Activated gamma-delta T cell treated with Interleukin-2 at 50 U/mL for 16 hours (primary cell): ENCODE data around the gene RPL27A.

ENCODE experiments used
- DNase-seq: peaks from one replicate; pipeline ENCODE4 v3.0.0-alpha.2; 2020

The RPL27A gene

GRCh38 chr11:8701891-8702597, 19.5 kb downstream of the RPL27A start:
- DNase-seq = no peak

DNA sequence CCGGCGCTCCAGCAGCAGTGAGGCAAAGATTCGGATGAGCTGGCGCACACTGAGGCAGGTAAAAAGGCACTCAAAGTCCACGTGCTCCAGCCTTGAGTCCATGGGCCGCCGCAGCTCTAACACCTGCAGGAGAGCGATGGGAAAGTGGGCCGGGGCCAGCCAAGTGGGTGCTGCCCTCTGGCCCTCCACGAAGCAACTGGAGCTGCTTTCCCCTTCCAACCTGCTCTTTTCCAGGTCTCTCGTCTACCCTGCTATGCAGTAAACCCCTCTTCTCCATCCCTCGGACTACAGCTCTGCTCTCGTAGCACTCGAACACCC, 20.0 kb downstream of the RPL27A start:
- DNase-seq = no peak

DNA sequence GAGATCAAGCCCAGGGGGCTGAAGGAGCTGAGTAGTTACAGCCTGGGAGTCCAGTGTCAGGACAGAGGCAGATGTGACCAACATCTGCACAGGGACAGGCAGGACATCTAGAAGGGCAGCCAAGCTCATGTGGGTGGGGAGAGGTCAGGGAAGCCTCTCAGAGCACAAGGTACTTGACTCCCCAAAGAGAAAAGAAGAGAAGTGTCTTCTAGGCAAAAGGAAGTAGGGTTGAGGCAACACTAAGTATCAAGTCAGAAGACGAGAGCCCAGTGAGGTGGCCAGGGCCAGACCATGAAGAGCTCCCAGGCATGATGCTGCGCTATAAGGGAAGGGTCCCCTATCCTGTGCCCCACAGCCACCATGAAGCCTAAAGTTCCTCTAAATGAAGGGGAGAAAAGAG, 21.5 kb downstream of the RPL27A start:
- DNase-seq = no peak

GRCh38 chr11:8705146-8705545, 22.6 kb downstream of the RPL27A start:
- no peak for DNase-seq

DNA sequence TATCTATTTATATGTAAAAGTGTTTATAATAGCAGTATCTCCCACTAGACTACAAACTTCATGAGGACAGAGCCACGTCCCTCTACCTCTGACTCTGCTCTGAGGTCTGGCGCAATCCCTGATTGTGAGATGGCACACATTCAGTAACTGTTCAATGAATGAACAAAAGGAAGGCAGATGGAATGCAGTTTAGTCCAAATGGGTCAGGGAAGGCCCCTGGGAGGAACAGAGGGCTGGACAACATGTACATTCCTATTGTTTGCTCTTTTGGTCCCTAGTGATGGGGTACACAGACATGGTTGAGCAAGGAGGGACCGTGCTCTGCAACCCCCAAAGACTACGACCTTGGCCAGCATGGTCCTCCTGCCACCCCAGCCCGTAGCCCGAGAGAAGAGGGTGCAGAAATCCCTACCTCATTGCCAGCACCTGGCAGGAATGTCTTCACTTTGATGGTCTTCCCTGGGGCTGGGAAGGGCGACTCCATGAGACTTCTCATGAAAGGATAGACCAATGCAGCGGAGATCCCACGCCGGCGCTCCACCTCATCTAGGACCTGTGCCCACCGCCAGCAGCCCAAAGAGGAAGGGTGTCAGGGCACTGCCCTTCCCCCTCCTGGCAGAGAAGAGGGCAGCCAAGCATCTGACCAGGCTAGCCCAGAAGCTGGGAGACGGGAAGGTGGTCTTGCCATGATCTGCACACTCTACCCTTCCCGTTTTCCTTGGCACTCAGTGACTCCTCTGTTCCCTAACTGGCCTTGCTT, 24.3 kb downstream of the RPL27A start:
- no peak for DNase-seq

DNA sequence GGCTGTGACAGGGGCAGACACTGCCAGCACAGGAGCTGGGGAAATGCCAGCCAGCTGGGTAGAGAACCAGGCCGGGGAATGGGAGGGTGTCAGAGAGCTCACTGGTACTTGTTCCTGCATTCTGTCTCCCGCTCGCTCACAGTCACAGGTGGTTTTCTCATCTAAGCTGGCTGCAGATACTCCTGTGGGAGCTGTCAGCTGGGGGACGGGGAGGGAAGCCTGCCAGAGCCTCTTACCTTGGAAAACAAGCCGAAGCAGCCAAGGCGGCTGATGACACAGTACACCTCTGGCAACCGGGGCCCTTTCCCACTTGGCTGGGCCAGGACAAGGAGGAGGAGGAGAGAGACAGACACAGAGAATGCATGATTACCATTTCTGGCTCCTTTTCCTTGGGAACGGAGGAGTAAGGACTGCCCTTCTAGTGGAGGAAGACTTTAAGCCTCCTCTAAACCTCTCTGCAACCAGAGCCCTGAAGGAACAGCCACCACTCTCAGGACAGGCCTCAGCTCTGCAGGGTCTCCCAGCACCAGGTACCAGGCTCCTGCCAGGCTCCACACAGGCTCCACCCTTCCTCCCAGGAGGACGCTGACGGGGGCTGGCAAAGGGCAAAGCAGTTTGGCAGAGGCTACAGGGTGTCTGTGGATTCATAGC, 25.1 kb downstream of the RPL27A start:
- DNase-seq = no peak

- DNase-seq = no peak
Measured at GRCh38 chr11:8709002-8709672, 26.5 kb downstream of the RPL27A start.

DNA sequence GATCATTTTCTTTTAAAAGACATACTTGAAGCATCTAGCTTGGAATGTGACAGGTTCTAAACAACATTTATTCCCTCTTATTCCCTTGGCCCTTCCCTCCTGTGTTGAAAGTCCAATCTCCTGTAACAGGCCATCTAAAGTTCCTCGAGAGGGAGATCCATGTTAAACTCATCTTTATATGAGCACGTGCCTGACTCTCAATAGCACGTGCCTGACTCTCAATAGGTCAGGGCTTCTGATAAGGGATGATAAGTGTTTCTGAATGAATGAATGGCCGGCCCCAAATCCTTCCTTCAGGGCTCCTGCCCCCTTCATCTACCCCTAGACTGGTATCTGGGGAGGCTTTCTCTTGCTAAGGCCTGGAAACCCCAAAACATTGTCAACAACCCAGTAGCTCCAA, 27.2 kb downstream of the RPL27A start:
- no peak for DNase-seq

- no peak for DNase-seq
Measured at GRCh38 chr11:8711895-8712442, 29.4 kb downstream of the RPL27A start.

DNA sequence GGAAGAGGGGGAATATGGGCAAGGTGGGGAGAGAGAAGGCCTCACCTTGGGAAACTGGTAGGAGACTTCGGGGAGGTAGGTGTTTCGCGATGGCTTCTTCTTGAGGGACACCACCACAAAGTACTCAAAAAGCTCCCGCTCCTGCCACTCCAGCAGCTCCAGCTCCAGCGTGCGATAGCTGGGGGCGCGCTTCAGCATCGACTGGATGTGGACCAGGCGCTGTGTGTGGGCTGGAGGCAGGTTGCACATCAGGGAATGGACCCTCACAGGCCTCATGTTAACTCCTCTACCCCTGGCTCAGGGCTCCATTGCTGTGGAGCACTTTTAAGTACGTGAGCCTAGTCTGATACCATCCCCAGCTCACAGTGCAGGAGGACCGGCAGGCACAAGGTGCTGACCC, 29.9 kb downstream of the RPL27A start:
- no peak for DNase-seq

DNA sequence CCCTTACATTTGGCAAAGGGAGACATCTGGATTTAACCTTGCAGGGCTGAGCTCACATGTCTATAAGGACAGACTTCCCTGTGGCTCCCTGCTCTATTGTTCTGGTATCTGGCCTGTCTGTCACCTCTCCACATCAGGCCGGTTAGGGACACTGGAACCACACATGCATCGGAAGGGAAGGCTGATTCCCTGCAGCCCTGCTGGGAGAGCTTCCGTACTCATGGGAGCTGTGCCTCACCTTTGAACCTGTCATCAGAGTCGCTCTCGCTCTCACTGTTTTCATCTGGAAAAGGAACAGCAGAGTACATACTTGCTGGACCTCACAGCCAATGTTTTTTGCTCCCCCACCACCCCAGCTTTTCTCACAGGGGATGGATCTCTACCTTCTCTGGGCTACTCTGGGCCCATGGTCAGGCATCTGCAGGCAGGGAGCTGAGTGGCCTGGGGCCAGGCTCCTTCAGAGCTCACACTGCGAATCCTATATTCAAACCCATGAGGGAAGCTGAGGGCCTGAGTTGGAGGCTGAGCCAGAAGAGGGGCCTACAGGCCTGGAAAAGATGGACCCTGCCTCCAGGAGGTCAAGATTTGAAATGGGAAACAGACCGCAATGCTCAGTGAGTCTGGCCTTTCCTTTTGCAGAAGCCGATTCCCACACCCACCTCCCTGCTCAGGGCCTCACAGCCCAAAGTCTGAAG, 31.3 kb downstream of the RPL27A start:
- DNase-seq = no peak

DNA sequence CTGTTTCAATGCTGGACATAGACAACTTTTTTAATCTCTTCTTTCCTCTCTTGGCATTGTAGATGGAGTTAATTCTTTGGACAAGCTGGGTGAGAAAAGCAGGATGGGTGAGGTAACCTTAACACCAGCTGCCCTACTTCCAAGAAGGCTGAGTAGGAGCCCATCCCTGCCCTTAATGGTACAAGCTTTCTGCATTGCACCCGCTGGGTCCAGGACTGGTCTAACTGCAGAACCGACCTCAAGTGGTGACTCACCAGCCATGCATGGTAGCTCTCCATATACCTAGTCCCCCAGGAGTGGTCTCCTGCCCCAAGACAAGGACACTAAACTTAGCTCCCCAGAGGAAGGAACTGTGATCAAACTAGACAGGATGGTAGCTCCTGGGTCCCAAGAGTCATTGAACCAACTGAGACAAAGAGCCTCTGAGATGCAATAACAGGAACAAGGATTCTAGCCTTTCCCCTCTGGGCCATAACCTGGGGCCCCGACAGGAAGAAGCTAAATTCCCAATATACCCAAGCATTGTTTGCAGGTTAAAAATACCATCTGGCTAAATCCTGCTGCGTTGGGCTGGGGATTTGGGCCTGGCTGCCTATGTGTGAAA, 32.1 kb downstream of the RPL27A start:
- no peak for DNase-seq

GRCh38 chr11:8715501-8715900, 32.9 kb downstream of the RPL27A start:
- no peak for DNase-seq

DNA sequence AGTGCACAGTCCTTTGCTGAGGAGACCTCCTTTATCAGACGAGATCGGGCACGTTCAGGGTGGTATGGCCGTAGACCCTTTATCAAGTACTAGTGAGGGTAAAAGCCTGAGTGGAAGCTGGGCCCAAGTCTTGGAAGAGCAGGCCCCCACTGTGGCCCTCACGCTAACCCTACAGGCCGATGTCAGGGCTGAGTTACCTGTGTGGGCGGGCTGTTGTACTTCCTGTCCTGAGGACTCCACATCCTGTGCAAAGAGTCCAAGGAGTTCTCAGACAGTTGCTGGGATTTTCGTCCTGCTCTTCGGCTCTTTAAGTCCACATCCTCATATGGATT, 34.9 kb downstream of the RPL27A start:
- no peak for DNase-seq

- no peak for DNase-seq
Measured at GRCh38 chr11:8717876-8718753, 35.5 kb downstream of the RPL27A start.

DNA sequence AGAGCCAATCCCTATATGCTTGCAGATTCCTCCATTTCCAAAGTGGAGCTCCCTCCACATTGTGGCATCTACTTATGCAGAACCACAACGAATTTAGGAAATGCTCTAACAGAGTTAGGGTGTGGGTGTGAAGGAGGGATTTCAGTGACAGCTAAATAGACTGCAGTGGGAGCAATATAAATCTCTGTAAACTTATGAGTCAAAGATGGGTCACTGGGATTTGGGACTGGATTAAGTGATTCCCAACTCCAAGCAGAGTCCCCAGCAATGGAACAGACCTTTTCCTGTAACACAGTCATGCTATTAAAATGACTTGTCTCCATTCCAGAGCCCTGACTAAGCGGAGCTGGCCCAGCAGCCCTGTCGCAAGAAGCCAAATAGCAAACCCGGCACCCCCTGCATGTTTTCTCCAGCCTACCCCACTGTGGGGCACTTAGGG, 36.6 kb downstream of the RPL27A start:
- no peak for DNase-seq

DNA sequence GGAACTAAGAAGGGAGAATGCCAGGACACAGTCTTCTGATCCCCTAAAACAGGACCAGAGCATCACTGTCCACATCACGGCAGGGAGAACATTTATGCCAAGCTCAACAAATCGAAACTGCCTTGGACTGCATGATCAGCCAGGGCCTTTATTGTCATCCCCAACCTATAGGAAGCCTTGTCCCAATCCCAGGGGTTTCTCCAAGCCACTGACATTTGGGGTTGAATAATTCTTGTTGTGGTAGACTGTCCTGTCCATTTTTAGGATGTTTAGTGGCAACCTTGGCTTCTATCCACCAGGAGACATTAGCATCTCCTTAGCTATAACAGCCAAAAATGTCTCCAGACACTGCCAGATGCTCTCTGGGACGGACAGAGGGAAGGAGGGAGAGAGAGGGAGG, 37.1 kb downstream of the RPL27A start:
- DNase-seq = no peak

DNA sequence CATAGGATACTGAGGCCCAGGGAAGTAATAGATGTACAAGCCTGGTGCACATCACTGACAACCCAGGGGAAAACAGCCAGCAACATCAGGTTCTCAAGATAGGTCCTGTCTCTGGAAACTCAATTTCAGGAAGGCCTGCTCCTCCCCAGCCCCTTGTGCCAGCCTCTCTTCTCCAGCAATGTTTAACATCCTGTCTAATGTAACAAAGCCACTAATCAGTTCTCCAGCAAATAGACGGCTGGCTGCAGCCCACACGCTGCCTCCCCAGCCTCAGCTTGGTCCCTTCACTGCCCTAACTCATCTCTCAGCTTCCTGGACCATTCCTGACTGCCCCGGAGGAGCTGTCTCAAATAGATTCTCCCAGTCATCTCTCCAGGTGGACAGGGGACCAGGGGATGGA, 37.8 kb downstream of the RPL27A start:
- no peak for DNase-seq

DNA sequence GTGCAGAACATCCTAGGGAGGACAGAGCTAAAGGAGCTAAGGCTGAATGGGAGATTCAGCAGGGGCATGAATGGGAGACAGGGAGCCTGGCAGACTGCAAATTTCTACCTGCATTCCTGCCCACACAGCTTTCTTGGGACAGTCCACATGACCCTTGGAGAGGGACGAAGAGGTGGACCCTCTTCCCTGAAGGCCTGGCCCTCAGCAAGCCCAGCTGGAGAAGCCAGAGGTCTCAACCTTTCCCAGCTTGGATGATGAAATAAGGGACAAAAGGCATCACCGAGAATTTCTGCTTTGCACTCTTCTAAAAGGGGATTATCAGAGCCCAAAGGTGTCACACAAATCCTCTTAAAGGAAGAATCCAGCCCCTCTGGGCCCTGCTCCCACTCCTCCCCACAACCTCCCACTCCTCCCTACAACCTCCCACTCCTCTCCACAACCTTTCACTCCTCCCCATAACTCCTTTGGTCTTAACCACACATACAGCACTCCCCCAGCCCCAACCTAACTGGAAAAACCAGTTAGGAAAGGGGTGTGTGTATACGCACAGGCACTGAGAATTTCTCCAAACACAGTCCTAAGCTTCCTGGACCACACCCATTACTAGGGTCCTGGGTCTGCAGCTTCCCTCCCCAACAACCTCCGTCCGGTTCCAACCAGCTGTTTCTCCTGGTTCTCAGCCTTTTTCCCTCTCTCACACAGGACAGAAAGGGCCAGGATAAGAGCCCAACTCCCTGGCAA, 38.4 kb downstream of the RPL27A start:
- no peak for DNase-seq

DNA sequence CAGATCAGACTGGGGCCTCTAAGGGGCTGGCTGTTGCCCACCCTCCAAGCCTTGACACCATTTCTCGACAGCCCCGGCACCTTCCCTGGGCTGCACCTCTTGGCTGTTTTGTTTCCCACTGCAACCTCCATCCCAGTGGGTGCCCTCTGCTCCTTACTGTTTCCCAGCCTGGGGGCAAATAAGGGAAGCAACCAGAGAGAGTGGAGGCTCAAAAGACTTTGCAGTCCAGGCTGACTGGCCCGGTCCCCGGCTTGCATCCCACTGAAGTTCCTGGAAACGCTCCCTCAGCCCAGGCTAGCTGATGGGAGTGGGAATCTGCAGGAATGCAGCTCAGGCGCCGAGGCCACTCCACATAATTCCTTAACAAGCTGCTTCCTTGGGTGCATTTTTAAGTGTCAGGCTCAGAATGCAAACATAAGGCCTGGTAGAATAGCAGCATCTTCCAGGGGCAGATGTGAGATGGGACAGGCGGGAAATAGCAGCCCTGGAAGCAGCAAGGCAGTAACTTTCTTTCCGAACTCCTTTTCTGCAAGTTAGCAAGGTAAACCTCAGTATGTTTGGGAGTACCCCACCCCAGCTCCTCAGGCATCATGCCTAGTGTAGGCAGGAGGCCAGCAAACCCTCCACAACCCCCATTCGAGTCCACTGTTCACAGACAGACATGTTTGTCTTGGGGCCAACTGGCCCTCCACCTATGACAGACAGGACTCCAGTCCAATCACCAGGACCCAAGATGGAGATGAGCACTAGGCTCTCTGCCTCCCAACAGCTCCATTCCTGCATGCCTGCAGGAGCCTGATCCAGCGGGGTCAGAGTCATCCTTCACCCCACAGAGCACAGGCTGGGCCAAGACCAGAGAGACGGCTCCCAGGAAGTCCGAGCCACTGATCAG, 39.3 kb downstream of the RPL27A start:
- DNase-seq = no peak
